Measurements from ENCODE around the gene MTCL1.

Gene MTCL1

DNA sequence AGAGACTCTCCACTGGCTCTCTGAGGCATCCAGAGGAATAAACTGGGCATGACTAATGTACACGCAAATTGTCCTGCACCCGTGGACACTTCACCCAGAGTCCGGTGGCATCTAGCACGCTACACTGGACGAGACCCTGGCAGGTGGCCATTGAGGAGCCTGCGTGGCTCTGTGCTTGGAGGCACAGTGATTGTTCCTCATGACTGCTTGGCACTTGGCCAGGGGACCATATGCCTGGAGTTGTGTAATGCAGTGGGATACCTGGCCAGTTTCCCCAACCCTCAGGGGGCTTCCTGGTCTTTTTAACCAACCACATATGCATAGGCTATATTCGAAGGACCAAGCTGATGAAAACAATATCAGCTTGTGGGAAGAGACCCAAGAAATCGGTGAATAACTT, 66.6 kb downstream of the MTCL1 start:
- DNase-seq (ENCODE audit: low spot score): no peak

DNA sequence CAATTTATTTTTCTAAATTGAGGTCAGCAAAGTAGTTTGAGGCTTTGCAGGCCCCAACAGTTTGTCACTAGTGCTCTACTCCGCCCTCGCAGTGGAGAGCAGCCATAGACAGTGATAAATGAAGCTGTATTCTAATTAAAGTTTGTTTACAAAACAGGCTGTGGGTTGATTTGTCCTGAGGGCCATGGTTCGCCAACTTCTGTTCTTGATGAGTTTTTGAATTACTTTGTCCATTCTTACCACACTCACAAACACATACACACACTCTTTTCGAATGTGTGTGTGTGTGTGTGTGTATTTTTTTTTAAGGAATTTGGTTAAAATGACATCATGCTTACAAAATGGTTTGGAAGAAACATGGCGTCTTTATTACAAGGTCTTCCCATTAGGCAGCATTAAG, 68.6 kb downstream of the MTCL1 start:
- DNase-seq (ENCODE audit: low spot score): no peak

DNA sequence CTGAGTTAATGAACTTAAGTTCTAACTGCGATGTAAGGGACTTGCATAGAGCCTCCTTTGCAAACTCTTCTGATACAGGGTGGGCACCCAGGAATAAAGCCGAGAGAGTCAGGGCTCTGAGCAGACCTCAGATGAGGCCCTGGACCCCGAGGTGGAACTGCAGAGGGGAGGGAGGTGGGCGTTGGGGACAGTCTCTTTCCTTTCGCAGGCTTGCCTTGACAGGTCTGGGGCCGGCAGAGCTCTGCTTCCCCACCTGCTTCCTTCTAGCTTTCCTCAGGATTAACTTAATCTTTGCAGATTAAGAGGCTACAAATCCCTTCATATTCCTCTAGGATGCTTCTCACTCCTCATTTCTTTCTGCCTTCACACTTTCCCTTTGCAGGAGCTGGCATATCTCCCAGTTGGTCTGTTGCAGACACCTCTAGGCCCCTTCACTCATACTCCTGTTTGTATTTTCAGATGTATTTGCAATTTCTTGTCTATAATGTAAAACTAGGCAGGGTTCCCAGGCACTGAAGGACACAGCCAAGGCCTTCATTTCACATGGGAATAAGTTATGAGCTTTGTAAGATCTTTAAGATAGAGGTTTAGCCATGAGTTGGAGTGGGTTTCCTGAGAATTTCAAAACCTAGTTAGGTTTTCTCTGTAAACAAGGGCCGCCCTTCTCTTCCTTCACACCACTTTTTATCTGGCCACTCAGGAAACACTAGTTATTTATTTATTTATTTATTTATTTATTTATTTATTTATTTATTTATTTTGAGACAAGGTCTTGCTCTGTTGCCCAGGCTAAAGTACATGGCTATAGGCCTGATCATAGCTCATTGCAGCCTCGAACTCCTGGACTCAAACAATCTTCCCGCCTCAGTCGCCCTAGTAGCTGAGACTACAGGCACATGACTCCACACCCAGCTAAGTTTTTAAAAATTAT, 70.9 kb downstream of the MTCL1 start:
- no peak for DNase-seq (ENCODE audit: low spot score)

DNA sequence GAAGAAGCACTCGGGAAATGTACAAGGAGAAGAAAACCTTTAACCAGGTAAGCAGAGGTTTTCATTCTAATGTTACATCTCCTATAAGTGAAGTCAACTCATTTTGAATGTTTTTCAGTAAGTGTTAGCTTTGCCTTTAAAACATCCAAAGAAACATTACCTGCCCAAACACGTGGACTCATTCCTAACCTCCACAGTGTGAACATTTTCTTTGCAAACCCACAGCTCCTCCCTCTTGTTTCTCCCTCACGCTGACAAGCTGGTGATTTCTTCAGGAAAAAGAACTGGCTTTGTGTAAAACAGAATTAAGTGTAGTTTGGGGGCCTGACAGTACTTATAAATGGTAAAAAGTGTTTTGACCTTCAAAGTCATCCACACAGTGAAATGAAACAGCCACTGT, 72.5 kb downstream of the MTCL1 start:
- DNase-seq (ENCODE audit: low spot score): no peak

DNA sequence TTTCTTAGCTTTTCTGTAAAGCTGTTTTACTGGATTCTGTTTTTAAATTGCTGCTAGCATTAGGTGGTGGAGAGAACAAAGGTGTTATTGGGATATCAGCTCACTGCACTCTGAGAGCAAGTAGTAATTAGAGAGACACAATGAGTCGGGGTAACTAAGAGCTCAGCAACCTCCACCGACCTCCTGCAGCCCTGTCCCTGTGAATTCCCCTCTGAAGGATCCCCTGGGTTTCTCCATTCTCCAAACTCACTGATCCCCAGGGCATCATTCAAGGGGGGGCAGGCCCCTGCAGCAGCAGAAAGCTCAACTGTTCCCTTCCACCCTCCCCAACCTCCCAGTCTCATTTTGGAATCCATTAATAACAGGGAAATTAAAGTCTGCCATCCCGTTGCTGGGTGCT, 73.0 kb downstream of the MTCL1 start:
- DNase-seq (ENCODE audit: low spot score): no peak

DNA sequence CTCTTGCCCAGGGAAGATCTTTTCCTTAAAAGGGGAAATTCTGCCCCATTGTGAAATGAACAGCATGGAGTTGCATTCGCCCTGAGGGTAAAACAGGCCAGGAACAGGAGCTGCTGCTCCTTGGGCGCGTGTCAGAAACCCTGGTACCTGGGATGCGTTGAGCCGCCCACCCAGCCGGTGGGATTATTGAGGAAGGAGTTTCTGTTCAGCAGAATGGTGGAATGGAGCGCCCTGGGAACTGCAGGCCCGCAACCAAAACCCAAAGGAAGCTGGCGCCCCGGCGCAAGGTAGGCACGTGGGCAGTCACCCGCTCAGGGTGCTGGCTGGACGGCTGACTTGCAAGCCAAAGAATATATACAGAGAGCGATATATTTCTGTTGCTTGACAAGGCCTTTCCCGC, 73.5 kb downstream of the MTCL1 start:
- no peak for DNase-seq (ENCODE audit: low spot score)

DNA sequence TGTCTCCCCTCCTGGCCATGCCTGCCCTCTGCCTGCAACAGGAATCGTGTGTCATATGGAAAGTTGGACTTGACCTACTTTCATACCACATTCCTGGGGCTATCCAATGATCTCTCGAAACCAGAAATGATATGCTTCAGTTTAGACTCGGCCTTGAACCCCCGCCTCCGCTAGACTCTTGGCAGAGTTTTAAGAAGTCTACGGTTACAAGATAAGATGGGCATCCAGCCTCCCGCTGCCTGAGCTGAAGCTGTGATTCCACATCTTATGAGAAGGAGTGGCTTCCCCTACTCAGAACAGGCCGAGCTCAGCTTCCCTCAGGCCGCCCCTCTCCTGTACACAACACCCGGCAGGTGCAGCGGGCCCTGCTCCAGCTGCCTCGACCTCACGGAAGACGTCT, 73.9 kb downstream of the MTCL1 start:
- no peak for DNase-seq (ENCODE audit: low spot score)

DNA sequence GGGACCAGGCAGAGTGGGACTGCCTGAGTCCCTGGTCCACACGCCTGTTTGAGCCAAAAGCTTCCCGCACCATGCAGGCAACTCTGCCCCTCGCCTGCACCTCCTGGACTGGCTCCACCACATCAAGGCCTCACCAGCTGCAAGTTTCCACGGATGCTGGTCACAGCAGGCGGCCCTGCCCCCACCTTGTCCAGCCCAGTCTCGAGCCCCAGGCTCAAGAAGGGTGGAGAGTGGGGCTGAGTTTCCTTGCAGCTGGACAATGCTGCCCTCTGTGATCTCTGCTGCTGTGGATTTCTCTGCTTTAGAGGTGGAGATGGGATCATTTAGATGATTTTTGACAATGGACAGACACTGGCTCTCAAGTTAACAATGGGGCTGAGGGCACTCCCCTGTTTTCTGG, 74.9 kb downstream of the MTCL1 start:
- DNase-seq (ENCODE audit: low spot score): no peak

DNA sequence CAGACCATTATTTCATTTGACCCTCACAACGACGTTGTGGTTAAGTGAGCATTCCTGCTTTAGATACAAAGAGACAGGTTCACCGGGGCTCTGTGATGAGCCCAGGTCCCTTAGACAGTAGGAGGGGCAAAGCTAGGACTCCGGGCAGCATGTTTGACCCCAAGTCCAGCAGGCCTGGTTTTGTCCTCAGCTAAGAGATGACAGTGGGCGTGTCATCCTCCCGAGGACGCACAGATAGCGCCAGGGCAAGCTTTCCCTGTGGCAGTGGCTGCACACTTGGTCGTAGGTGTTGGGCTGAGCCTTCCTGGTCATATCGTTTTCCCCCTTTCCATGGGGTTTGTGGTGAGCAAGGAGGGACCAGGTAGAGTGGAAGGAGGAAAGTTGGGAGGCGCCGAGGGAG, 76.3 kb downstream of the MTCL1 start:
- no peak for DNase-seq (ENCODE audit: low spot score)

DNA sequence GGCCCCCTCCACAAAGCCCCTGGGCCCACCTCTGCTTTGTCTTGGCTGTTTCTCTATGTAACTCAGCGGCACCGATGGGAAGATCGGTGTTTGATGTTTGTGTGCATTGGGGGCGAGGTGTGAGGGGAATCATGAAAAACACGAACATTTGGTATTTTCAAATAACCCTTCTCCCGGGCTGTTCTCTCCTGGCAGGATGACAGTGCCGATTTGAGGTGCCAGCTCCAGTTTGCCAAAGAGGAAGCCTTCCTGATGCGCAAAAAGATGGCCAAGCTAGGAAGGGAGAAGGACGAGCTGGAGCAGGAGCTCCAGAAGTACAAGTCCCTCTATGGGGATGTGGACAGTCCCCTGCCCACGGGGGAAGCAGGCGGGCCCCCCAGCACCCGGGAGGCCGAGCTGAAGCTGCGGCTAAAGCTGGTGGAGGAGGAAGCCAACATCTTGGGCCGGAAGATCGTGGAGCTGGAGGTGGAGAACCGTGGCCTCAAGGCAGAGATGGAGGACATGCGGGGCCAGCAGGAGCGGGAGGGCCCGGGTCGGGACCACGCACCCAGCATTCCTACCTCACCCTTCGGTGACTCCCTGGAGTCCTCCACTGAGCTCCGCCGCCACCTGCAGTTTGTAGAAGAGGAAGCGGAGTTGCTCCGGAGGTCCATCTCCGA, 78.1 kb downstream of the MTCL1 start:
- no peak for DNase-seq (ENCODE audit: low spot score)

DNA sequence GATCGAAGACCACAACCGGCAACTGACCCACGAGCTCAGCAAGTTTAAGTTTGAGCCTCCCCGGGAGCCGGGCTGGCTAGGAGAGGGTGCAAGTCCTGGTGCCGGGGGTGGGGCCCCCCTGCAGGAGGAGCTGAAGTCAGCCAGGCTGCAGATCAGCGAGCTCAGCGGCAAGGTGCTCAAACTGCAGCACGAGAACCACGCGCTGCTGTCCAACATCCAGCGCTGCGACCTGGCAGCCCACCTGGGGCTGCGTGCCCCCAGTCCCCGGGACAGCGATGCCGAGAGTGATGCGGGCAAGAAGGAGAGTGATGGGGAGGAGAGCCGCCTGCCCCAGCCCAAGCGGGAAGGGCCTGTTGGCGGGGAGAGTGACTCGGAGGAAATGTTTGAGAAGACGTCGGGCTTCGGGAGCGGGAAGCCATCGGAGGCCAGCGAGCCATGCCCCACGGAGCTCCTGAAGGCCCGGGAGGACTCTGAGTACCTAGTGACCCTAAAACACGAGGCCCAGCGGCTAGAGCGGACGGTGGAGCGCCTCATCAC, 78.7 kb downstream of the MTCL1 start:
- DNase-seq (ENCODE audit: low spot score): no peak

DNA sequence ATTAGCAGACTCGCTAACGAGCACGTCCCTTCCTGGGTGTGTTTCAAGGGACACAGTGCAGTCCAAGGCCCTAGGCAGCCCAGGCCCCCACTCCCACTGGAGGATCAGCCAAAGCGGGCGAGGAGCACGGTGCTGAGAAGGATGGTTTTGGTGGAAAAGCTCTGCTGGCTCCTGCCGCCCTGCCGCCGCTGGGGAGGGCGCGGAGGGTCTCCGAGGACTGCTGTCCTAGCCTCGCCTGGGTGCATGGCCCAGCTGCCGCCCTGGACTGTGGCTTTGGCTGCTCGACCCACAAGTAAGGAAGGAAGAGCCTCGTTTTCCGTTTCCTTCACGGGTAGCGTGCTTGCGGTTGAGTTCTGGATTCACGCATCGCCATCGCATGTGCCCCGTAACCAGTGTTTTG, 79.9 kb downstream of the MTCL1 start:
- DNase-seq (ENCODE audit: low spot score): no peak

DNA sequence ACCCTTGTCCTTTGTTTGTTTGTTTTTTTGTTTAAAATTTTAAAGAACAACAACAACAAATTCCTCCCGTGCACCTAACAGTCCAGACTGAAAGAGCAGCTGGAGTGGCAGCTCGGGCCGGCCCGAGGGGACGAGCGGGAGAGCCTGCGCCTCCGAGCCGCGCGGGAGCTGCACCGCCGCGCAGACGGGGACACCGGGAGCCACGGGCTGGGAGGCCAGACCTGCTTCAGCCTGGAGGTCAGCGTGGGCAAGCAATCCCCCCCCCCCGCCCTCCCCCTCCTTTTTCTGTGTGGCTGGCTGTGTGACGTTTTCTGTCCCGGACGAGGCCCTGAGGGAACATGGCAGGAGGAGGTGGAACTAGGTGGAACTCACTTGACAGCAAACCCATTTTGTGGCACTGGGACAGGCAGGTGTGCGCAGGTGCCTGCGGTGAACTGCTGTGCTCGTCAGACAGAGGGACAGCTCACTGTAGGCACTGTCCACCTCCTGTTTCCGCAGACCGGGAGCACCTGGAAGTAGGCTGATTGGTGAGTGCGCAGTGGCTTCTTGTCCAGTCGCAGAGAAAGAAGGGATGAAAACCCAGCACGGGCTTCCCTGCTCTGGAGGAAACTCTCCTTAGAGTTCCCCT, 80.6 kb downstream of the MTCL1 start:
- no peak for DNase-seq (ENCODE audit: low spot score)

DNA sequence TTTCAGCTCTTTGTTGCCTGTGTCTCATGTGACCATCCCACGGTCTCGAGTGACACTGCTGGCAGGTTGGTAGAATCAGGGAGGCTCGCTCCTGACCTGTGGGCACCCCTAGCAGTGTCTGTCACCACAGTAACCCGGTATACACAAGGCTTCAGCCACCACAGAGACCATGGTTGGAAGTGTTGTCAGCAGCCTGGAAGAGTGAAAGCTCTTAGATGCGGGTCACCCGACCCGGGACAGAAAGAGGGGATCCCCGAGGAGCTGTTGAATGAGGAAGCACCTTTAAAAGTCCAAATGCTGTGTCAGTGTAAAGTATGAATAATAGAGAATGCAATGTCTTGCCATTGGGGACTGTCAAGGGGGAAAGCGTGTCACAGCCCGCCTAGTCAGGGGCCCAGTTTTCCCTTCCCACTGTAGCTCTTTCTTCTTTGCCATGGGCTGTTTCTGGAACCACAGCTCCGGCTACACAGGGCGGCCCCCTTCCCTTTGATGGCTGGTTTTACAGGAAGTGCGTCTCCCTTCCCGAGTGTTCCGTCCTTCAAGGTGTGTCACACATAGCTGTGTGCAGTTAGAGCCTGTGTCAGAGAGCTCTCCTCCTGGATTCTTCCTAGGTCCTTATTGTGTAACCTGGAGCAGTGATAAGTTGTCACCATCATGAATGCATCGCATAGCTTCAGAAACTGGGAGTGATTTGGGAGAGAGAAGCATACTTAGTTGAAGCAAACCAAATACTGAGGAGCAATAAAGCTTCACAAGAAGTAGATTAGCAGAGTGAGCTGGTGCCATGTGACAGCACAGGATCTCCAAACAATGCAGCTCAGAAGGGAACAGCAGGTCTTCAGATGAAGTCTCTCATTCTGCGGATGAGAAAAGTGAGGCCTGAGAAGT, 81.4 kb downstream of the MTCL1 start:
- DNase-seq (ENCODE audit: low spot score): no peak

DNA sequence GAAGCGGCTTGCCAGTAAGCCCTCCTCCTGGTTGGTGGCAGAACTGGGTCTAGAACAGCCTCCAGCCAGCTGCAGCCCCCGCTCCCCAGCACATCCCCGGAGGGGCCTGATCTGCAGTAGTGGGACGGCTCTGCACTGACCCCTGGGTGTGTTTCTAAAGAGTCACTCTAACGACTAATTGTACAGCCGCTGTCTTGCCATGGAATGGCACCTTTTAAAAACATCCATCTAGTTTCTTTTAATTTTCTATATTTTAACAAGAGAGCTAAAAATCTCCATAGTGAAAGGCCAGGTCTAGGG, 82.0 kb downstream of the MTCL1 start:
- DNase-seq (ENCODE audit: low spot score): no peak

DNA sequence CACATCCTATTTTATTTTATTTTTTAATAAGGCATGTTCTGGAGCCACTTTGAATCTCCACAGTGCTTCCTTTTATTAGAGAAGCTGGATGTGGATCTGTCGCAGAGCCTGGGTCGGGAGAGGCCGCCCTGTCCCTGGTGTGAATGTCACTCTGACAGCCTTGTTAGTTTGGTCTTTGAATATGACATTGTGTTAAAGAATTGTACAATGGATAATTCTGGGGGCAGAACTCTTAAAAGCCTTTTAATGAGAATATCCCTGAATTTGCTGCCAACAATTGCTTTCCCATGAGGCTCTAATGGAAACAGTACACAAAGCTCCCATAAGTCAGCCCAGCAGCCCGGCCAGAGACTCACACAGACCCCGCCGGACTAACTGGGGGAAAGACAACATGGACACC, 82.4 kb downstream of the MTCL1 start:
- DNase-seq (ENCODE audit: low spot score): no peak

DNA sequence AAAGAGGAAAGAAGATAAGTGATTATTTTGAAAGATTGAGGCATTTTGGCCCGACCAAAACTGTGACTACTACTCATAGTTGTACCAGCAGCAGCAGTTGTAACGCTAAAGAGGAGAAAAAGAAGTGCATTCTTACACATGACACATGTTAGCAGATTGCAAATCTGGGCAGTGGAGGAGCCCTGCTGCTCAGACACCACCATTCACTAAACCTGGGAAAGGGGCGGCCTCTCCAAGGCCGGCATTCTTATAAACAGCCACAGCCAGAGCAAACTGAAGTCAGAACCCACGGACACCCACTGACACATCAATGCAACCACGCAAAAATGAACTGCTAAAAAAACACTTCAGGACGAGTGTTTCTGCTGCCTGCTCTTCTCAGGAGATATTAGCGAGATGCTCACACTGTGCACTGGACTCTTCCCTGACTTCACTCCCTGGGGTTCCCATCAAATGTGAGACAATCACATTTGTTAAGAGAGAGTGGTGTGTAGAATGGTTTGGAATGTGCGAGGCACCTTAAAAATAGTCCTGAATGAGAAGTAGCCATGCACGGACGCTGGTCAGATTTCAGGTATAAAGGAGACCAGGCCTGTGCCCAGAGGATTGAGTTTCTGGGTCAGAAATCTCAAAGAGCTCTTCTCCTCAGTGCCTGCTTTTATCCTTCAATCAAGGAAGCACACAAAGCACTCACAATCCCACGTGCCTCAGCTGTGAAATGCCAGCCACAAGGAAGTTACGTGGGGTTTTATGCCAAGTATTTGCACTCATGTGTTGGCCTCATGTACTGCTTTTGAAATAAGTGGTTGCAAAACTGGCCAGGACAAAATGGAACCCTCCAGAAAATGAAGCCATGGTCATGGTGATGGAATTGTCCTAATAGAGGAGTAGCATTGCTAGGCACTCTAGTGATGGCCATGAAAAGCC, 83.4 kb downstream of the MTCL1 start:
- no peak for DNase-seq (ENCODE audit: low spot score)

DNA sequence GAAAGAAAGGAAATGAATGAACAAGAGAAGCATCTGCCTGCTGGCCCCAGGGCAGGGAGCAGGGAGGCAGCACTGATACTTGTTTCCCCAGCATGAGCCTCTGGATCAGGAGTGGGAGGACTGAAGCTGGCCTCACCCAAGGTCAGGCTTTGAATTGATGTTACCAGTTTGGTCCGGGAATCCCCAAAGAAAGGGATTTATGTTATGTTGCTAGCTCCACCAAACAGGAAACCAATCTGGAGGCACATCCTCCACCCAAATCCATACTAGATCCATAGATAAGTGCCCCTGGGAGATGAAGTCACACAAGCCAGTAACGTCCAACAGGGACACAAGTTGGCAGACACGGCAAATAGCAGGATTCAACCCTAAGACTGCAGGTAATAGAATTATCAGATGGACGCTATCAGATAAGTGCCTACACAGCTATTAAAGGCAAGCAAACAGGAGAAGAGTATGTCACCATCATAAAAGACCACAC, 85.9 kb downstream of the MTCL1 start:
- DNase-seq (ENCODE audit: low spot score): no peak

DNA sequence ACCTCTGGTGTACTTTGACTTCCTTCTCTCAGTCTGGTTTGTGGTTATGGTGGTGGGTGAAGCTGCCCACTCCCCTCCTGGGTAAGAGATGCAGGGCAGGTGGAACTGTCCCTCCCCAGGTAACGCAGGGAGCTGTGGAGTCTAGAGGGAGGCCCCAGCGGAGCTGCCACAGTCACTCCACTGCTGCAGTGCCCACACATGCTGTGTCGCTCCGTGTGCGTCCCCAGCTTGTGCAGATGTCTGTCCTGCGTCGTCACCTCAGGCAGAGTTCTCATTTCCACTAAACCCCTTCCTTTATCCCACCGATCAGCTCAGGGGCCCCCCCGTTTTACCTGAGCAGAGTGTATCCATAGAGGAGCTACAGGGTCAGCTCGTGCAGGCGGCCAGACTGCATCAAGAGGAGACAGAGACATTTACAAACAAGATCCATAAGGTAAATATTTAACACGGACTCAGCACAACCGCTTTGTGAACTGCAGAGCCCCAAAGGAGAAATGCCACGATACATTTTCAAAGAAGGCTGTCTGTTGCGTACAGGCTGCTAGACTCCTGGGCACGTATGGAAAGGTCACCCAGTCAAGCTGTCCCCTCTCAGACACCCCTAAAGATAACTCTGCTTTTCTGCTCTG, 87.4 kb downstream of the MTCL1 start:
- no peak for DNase-seq (ENCODE audit: low spot score)

DNA sequence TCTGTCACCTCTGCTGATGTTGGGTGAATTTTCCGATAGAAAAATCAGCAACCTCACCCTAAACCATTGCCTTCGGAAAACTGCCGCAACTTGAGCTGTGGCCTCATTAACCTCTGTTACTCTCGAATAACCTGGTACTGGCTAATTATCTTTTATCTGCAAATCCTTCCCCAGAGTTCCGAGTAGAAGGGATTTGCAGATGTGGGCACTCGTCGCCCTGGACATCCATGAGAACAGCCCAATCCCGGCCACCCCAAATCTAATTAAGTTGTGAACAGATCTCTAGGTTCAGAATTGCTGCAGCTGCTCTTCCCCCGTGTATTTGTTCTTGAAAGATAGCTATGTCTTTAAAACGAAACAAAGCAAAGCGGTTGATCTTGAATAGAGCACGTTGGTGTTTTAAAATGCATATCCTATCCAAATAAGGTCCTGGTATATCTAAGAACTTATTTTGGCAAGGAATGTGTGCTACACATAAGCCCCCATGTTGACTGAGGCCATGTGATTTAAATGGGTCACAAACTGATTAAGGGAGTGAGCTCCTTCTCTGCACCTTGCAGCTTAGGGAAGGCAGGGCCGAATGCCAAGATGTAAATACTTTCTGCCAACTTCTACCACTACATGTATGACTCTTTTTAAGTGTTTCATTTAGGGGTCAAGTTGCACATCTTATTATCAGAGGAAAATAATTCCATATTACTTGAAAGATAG, 88.2 kb downstream of the MTCL1 start:
- no peak for DNase-seq (ENCODE audit: low spot score)
